Measurements from ENCODE around the gene ELOVL6. TPM values are rescaled to one million over a fixed set of nuclear protein-coding genes. Genes with fewer than 3 reads are reported as not detected.
A peak's percentile ranks its signal among the peaks of the same experiment; 100 is the strongest.

The ELOVL6 gene
- total RNA-seq, 8 experiments from 2014 or later: 10.3 to 60.3 (median 28.4) TPM

- no peak for ATAC-seq (replicated peaks in 6 of 8)
- Histone ChIP-seq H3K4me1 (replicated peaks in 1 of 2) (no peaks in the 10 kb centered on the region), H3K27ac (no peak overlapping the region), H3K4me3 (no peak overlapping the region)
- in situ Hi-C loops (cut with MboI; ENCODE audit: low pct_unique_long_range_greater_than_20kb in 2 of 9, low sequenced_read_pairs in 9 of 9, unreplicated experiment in 9 of 9): loop anchor here in 2 of 9 experiments (25.0 kb wide), 2 partner anchors 174 to 199 kb away; no protein-coding TSS in a partner anchor
- WGBS, 10 experiments: 0 to 100% (median 50%) methylated on average over 1 to 2 of the region's 2 CpGs; no CpG with 5 or more reads in 5 of the 10 experiments
Observed at GRCh38 chr4:110211770-110212061, 13.3 kb upstream of the ELOVL6 start.

GRCh38 chr4:110211007-110211769 is 12.8 kb upstream of the ELOVL6 start:
- WGBS, 10 experiments: 40 to 86% (median 73%) methylated on average over 1 to 13 of the region's 13 CpGs
- H3K4me1 ChIP-seq (replicated peaks in 1 of 2): no peaks in the 10 kb centered on the region
- no peak overlapping the region for H3K4me3 ChIP-seq
- no peak overlapping the region for H3K27ac ChIP-seq
- peak in 3 of 8 experiments; percentile 18 to 45 (median 33) for ATAC-seq (replicated peaks in 6 of 8)
- in situ Hi-C loops (cut with MboI; ENCODE audit: low pct_unique_long_range_greater_than_20kb in 2 of 9, low sequenced_read_pairs in 9 of 9, unreplicated experiment in 9 of 9): loop anchor here in 2 of 9 experiments (25.0 kb wide), 2 partner anchors 174 to 199 kb away; no protein-coding TSS in a partner anchor

- Histone ChIP-seq H3K4me1 (replicated peaks in 1 of 2) (no peaks in the 10 kb centered on the region), H3K4me3 (no peak overlapping the region), H3K27ac (no peak overlapping the region)
- in situ Hi-C loops (cut with MboI; ENCODE audit: low pct_unique_long_range_greater_than_20kb in 2 of 9, low sequenced_read_pairs in 9 of 9, unreplicated experiment in 9 of 9): loop anchor here in 2 of 9 experiments (25.0 kb wide), 2 partner anchors 171 to 196 kb away; no protein-coding TSS in a partner anchor
- WGBS, 10 experiments: 33 to 100% (median 96%) methylated on average over 1 to 6 of the region's 6 CpGs; no CpG with 5 or more reads in 4 of the 10 experiments
- no peak for ATAC-seq (replicated peaks in 6 of 8)
Observed at GRCh38 chr4:110208419-110208818, 10.0 kb upstream of the ELOVL6 start.

GRCh38 chr4:110207233-110207632 is 8.8 kb upstream of the ELOVL6 start:
- in situ Hi-C loops (cut with MboI; ENCODE audit: low pct_unique_long_range_greater_than_20kb in 2 of 9, low sequenced_read_pairs in 9 of 9, unreplicated experiment in 9 of 9): loop anchor here in 2 of 9 experiments (25.0 kb wide), 2 partner anchors 170 to 195 kb away; no protein-coding TSS in a partner anchor
- H3K4me1 ChIP-seq (replicated peaks in 1 of 2): no peaks in the 10 kb centered on the region
- WGBS, 10 experiments: 63% methylated on average over 1 of the region's 1 CpG; no CpG with 5 or more reads in 9 of the 10 experiments
- no peak overlapping the region for H3K27ac ChIP-seq
- ATAC-seq (replicated peaks in 6 of 8): no peak
- no peak overlapping the region for H3K4me3 ChIP-seq

GRCh38 chr4:110202024-110202423 is 3.6 kb upstream of the ELOVL6 start:
- in situ Hi-C loops (cut with MboI; ENCODE audit: low pct_unique_long_range_greater_than_20kb in 2 of 9, low sequenced_read_pairs in 9 of 9, unreplicated experiment in 9 of 9): loop anchor here in 2 of 9 experiments (25.0 kb wide), 2 partner anchors 165 to 190 kb away; no protein-coding TSS in a partner anchor
- WGBS, 10 experiments: 40 to 100% (median 88%) methylated on average over 1 to 3 of the region's 3 CpGs; no CpG with 5 or more reads in 2 of the 10 experiments
- ATAC-seq (replicated peaks in 6 of 8): no peak

GRCh38 chr4:110201502-110201901 is 3.1 kb upstream of the ELOVL6 start:
- 0 to 100% (median 35%) methylated on average over 1 to 2 of the region's 2 CpGs; no CpG with 5 or more reads in 1 of the 10 experiments for WGBS, 10 experiments
- in situ Hi-C loops (cut with MboI; ENCODE audit: low pct_unique_long_range_greater_than_20kb in 2 of 9, low sequenced_read_pairs in 9 of 9, unreplicated experiment in 9 of 9): loop anchor here in 2 of 9 experiments (25.0 kb wide), 2 partner anchors 164 to 189 kb away; no protein-coding TSS in a partner anchor
- Histone ChIP-seq H3K27ac (no peak overlapping the region), H3K4me3 (no peak overlapping the region), H3K4me1 (replicated peaks in 1 of 2) (peaks cover 11 to 13% of the 10 kb centered on the region in 2 donors)
- ATAC-seq (replicated peaks in 6 of 8): no peak

More at GRCh38 chr4:110202024-110202423, 3.6 kb upstream of the ELOVL6 start:
- Histone ChIP-seq H3K4me1 (replicated peaks in 1 of 2) (peaks cover 11 to 13% of the 10 kb centered on the region in 2 donors), H3K4me3 (no peak overlapping the region), H3K27ac (no peak overlapping the region)

- no peak overlapping the region for H3K4me3 ChIP-seq
- 81 to 100% (median 100%) methylated on average over 1 to 2 of the region's 2 CpGs; no CpG with 5 or more reads in 2 of the 10 experiments for WGBS, 10 experiments
- no peak for ATAC-seq (replicated peaks in 6 of 8)
- H3K4me1 ChIP-seq (replicated peaks in 1 of 2): peaks cover 11 to 14% of the 10 kb centered on the region in 2 donors
- H3K27ac ChIP-seq: no peak overlapping the region
- in situ Hi-C loops (cut with MboI; ENCODE audit: low pct_unique_long_range_greater_than_20kb in 2 of 9, low sequenced_read_pairs in 9 of 9, unreplicated experiment in 9 of 9): loop anchor here in 2 of 9 experiments (25.0 kb wide), 2 partner anchors 163 to 188 kb away; no protein-coding TSS in a partner anchor
Observed at GRCh38 chr4:110200689-110201088, 2.3 kb upstream of the ELOVL6 start.

- Histone ChIP-seq H3K4me1 (replicated peaks in 1 of 2) (peaks cover 33 to 36% of the 10 kb centered on the region in 2 donors), H3K4me3 (peak overlapping the region; percentile 50 to 92 (median 81)), H3K27ac (peak overlapping the region; percentile 84 to 94)
- ATAC-seq (replicated peaks in 6 of 8): peak in 7 of 8 experiments; percentile 1 to 3 (median 2)
- 0% methylated on average over 1 of the region's 24 CpGs; no CpG with 5 or more reads in 9 of the 10 experiments for WGBS, 10 experiments
- in situ Hi-C loops (cut with MboI; ENCODE audit: low pct_unique_long_range_greater_than_20kb in 2 of 9, low sequenced_read_pairs in 9 of 9, unreplicated experiment in 9 of 9): no loop called here
Observed at GRCh38 chr4:110198049-110198434, 373 bp downstream of the ELOVL6 start.

- peak; percentile 1 to 25 (median 14) for ATAC-seq (replicated peaks in 6 of 8)
- Histone ChIP-seq H3K4me1 (replicated peaks in 1 of 2) (peaks cover 37 to 41% of the 10 kb centered on the region in 2 donors), H3K27ac (peak overlapping the region; percentile 84 to 94), H3K4me3 (peak overlapping the region; percentile 50 to 92 (median 81))
- in situ Hi-C loops (cut with MboI; ENCODE audit: low pct_unique_long_range_greater_than_20kb in 2 of 9, low sequenced_read_pairs in 9 of 9, unreplicated experiment in 9 of 9): no loop called here
- 0 to 4% (median 0%) methylated on average over 2 to 19 of the region's 26 CpGs; no CpG with 5 or more reads in 5 of the 10 experiments for WGBS, 10 experiments
Observed at GRCh38 chr4:110197529-110198042, 829 bp downstream of the ELOVL6 start.

- peaks cover 35 to 41% of the 10 kb centered on the region in 2 donors for H3K4me1 ChIP-seq (replicated peaks in 1 of 2)
- ATAC-seq (replicated peaks in 6 of 8): peak in 3 of 8 experiments; percentile 21 to 30 (median 28)
- 0% methylated on average over 1 to 4 of the region's 47 CpGs; no CpG with 5 or more reads in 5 of the 10 experiments for WGBS, 10 experiments
- H3K4me3 ChIP-seq: peak overlapping the region; percentile 50 to 92 (median 81)
- H3K27ac ChIP-seq: peak overlapping the region; percentile 84 to 94
- in situ Hi-C loops (cut with MboI; ENCODE audit: low pct_unique_long_range_greater_than_20kb in 2 of 9, low sequenced_read_pairs in 9 of 9, unreplicated experiment in 9 of 9): no loop called here
Observed at GRCh38 chr4:110196871-110197528, 1.4 kb downstream of the ELOVL6 start.

GRCh38 chr4:110196206-110196870 is 2.1 kb downstream of the ELOVL6 start:
- 0% methylated on average over 1 to 9 of the region's 58 CpGs; no CpG with 5 or more reads in 4 of the 10 experiments for WGBS, 10 experiments
- peak; percentile 27 to 50 (median 42) for ATAC-seq (replicated peaks in 6 of 8)
- in situ Hi-C loops (cut with MboI; ENCODE audit: low pct_unique_long_range_greater_than_20kb in 2 of 9, low sequenced_read_pairs in 9 of 9, unreplicated experiment in 9 of 9): no loop called here
- Histone ChIP-seq H3K27ac (peak overlapping the region; percentile 84 to 94), H3K4me1 (replicated peaks in 1 of 2) (peaks cover 31 to 34% of the 10 kb centered on the region in 2 donors), H3K4me3 (peak overlapping the region; percentile 50 to 92 (median 81))

- Histone ChIP-seq H3K4me1 (replicated peaks in 1 of 2) (peaks cover 31 to 34% of the 10 kb centered on the region in 2 donors), H3K4me3 (peak overlapping the region; percentile 50 to 92 (median 81)), H3K27ac (peak overlapping the region; percentile 84 to 94)
- WGBS, 10 experiments: 0 to 37% (median 13%) methylated on average over 2 to 11 of the region's 11 CpGs
- no peak for ATAC-seq (replicated peaks in 6 of 8)
- in situ Hi-C loops (cut with MboI; ENCODE audit: low pct_unique_long_range_greater_than_20kb in 2 of 9, low sequenced_read_pairs in 9 of 9, unreplicated experiment in 9 of 9): no loop called here
Observed at GRCh38 chr4:110195561-110196205, 2.7 kb downstream of the ELOVL6 start.

Data from motor neuron (in vitro differentiated cells).